ENCODE results near the gene ADAMTSL1.

Gene ADAMTSL1

GRCh38 chr9:18614651-18615050 is 140.7 kb downstream of the ADAMTSL1 start:
- DNase-seq: no peak

GRCh38 chr9:18616976-18617375 is 143.0 kb downstream of the ADAMTSL1 start:
- DNase-seq: no peak

- DNase-seq: no peak
Observed at GRCh38 chr9:18617759-18618158, 143.8 kb downstream of the ADAMTSL1 start.

GRCh38 chr9:18618862-18619261 is 144.9 kb downstream of the ADAMTSL1 start:
- DNase-seq: no peak

GRCh38 chr9:18622186-18622836 is 148.4 kb downstream of the ADAMTSL1 start:
- no peak for DNase-seq

- no peak for DNase-seq
Observed at GRCh38 chr9:18623221-18624079, 149.5 kb downstream of the ADAMTSL1 start.

GRCh38 chr9:18626046-18626698 is 152.2 kb downstream of the ADAMTSL1 start:
- DNase-seq: no peak

- DNase-seq: no peak
Observed at GRCh38 chr9:18629136-18629535, 155.2 kb downstream of the ADAMTSL1 start.

GRCh38 chr9:18632632-18633403 is 158.9 kb downstream of the ADAMTSL1 start:
- no peak for DNase-seq

- DNase-seq: no peak
Observed at GRCh38 chr9:18636781-18637180, 162.8 kb downstream of the ADAMTSL1 start.

- DNase-seq: no peak
Observed at GRCh38 chr9:18638371-18639249, 164.7 kb downstream of the ADAMTSL1 start.

- no peak for DNase-seq
Observed at GRCh38 chr9:18639911-18640310, 166.0 kb downstream of the ADAMTSL1 start.

- DNase-seq: no peak
Observed at GRCh38 chr9:18658804-18659705, 185.1 kb downstream of the ADAMTSL1 start.

- DNase-seq: no peak
Observed at GRCh38 chr9:18660001-18660400, 186.0 kb downstream of the ADAMTSL1 start.

GRCh38 chr9:18662320-18662719 is 188.4 kb downstream of the ADAMTSL1 start:
- DNase-seq: no peak

- no peak for DNase-seq
Observed at GRCh38 chr9:18665947-18666346, 192.0 kb downstream of the ADAMTSL1 start.

GRCh38 chr9:18666348-18666747 is 192.4 kb downstream of the ADAMTSL1 start:
- DNase-seq: no peak

- DNase-seq: no peak
Observed at GRCh38 chr9:18666986-18667772, 193.2 kb downstream of the ADAMTSL1 start.

- no peak for DNase-seq
Observed at GRCh38 chr9:18668944-18669343, 195.0 kb downstream of the ADAMTSL1 start.

- DNase-seq: no peak
Observed at GRCh38 chr9:18672706-18673105, 198.8 kb downstream of the ADAMTSL1 start.

Data from T-helper 9 cell (primary cell).